GM15510 (cell line): ENCODE data around the gene SIGLEC10.

Experiments used
- POLR2A ChIP-seq: IDR thresholded peaks from 3 replicates; pipeline ENCODE4 v1.6.1; 2011; ENCODE audit warnings: borderline replicate concordance; ENCODE audit not compliant: insufficient read length; ENCODE audit errors: extremely low read depth

The SIGLEC10 gene

DNA sequence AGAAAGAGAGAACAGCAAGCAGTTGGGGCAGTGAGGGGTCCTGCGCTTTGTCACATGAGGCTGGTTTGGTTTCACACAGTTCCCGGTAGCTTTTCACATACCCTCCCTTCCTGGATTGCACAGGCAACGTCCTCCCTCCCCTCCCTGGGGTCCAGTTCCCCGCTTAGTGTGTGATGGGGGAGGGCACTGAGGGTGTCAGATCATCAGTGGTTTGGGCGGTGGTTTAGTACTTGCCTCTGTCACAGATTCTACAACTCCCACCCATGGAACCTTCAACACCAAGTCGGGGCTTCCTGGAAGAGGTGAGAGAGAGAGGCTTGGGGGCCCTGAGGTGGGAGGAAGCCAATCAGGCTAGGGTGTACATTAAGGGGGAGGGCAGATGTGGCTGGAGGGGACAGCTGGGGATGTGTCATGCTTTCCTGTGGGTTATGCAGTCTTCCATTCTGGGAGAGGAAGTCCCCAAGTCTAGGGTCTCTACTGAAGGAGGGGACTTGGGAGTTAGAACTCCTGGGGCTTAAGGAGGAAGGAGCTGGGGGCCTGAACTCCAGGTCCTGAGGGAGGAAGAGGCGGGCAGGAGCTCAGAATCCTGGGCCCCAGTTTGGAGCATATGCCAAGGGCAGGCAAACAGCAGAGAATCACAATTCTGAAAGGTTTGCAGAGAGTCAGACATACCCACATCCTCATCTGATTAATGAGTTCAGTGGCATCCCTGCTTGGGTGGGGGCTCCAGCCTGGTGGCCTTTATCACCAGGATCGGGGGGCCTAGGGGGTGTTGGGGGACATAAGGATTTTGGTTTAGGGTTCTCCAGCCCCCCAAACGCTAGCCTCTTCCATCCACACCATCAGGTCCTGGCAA, 44.6 kb downstream of the SIGLEC10 start, which contains the start of gene NKG7:
Gene NKG7, minus strand, starts transcription at position 6 of the 856 bp plus-strand sequence. CDS start 119 bp downstream, outside the sequence.
- no peak for TF ChIP-seq POLR2A

DNA sequence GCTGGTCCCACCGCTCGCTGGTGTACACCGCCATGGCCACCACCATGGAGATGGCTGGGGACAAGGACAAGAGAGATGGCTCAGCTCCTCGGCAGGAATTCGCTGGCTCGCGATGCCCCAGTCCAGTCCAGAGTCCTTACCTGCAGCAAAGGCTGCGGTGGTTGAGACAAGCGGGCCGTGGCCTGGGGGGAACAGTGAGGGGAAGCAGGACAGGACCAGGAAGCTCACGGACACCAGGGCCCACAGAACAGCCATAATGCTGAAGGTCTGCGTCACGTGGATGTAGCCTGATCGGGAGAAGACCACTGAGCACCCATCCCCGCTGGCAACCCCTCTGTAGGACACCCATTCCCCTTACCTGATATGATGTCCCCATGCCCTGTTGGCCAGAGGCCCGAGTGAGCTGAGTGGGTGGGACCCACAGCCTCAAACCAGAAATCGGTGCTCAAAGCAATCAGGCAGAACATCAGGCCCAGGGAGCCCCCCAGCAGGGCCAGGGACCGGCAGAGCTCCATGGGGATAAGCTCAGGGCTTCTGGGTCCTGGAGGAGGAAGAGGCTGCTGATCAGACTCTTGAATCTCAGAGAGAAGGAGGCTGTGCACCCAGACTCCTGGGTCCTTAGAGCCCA, 45.3 kb downstream of the SIGLEC10 start:
- no peak for TF ChIP-seq POLR2A

DNA sequence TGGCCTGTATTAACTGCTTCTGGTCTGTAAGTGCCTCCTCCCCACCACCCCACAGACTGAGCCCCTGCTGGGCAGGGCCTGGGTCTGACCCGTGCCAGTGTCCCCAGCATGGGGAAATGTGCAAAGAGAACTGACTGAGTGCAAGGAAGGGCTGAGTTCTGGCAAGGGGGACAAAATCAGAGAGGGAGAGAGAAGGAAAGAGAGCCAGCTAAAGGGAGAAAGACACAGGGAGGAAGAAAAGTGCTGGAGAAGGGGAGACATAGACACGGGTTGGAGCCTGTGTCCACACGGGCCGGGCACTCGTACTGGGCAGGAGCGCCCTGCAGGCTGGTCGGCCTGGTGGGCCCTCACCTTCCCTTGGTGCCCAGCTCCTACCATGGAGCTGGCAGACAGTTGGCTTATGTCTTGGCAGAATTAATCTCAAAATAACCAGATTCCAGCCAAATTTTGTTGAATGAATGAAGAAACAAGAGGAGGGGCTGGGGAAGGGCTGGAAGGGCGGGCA, 46.2 kb downstream of the SIGLEC10 start:
- no peak for TF ChIP-seq POLR2A

DNA sequence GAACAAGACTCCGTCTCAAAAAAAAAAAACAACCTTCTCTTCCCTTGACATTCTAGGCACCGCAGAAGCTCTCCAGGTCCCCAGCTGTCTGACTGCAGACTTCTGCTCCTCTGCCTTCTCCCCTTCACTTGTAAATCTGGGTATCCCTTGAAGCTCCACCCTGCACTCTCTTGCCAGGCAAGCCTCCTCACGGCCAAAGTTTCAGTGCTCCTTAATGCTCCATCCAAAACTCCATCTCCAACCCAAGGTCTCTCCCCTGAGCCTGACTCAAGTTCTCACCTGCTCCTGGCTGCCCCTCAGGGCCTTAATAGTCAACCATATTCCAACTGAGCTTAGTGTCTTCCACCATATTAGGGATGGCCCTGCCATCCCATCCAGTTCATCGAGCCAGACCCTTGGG, 47.2 kb downstream of the SIGLEC10 start:
- TF ChIP-seq POLR2A = no peak

DNA sequence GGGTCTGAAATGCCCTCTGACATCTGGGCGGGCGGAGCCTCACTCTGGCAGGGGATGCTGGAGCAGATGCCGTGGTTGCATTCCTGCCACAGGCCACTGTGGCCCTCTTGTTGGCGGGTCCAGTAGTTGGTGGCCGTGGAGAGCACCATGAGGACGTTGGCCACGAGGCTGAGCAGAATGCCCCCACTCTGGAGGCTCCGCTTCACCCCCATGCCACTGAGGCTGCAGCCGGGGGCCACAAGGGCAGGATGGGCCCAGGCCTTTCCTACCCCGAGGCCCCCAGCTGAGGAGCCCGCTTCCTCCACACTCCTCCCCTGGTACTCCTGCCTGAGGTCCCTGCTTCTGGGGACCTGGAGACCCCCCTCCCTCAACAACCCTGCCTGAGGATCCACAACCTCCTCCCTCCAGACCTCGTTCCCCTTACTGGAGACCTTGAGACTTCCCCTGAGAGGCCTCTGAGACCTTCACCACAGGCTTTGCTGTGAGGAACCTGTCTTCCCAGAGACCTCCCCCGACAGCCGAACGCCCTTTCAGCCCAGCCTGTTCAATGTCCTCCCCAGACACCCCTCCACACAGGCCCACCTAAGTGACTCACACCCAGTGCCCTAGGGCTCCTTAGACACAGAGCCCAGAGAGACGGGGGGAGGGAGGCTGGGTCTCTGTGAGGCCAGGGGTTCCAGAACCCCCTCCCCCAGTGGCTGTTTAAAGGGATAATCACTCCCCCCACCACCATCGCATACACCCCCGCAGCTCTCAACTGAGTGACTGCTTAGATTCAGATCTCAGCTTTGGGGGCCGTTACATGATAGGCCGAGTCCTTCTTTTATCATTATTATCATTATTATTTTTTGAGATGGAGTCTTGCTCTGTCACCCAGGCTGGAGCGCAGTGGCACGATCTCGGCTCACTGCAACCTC, 48.8 kb downstream of the SIGLEC10 start, which contains the start of gene CLDND2:
Gene CLDND2, minus strand, starts transcription at position 638 of the 917 bp plus-strand sequence. Its CDS starts 426 bp downstream, at position 212.
- no peak for TF ChIP-seq POLR2A

DNA sequence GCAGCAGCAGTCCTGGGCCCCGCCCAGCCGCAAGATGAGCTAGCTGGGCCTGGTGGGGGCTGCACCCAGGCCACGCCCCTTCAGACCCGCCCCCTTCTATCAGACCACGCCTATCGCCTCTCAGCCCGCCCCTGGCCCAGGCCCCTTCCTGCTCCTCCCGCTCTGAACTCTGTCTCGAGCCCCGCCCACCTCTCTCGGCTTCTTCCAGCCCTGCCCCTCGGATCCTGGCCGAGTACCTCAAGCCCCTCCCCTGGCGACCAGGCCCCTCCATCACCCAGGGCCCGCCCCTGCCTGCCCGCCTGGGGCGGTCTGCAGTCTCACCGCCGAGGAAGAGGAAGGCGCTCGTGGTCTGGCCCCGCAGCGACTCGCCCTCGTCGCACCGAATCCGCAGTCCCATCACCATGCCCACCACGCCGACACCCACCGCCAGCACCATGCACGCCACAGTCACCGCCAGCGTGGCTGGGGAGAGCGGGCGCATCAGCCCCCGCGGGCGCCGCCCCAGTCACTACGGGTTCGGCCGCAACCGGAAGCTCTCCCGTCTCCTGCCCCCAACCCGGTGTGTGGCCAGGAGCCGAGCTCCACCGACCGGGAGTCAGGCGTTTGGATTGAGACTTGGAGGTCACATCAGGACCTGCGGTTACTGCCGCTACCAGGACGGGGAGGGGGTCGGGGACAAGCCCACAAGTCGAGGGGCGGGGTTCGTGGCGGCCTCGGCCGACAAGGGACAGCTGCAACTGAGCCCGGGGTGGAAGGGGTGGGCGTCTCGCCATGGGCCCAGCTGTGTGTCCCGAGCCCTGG, 49.7 kb downstream of the SIGLEC10 start:
- peak; percentile 76 for TF ChIP-seq POLR2A

DNA sequence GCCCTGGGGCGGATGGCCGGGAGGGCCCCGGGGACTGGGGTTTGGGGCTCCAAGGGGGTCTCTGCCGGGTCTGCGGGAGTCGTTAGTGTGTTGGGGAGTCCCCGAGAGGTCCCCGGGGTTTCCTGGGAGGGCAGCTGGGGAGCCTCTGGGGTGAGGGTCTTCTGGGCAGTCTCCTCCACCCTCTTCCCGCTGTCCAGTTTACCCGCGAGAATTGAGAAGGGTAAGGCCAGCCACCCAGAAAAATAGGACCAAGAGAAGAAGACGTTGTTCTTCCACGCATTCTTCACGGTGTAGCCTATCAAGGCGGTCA, 50.2 kb downstream of the SIGLEC10 start:
- TF ChIP-seq POLR2A = no peak

DNA sequence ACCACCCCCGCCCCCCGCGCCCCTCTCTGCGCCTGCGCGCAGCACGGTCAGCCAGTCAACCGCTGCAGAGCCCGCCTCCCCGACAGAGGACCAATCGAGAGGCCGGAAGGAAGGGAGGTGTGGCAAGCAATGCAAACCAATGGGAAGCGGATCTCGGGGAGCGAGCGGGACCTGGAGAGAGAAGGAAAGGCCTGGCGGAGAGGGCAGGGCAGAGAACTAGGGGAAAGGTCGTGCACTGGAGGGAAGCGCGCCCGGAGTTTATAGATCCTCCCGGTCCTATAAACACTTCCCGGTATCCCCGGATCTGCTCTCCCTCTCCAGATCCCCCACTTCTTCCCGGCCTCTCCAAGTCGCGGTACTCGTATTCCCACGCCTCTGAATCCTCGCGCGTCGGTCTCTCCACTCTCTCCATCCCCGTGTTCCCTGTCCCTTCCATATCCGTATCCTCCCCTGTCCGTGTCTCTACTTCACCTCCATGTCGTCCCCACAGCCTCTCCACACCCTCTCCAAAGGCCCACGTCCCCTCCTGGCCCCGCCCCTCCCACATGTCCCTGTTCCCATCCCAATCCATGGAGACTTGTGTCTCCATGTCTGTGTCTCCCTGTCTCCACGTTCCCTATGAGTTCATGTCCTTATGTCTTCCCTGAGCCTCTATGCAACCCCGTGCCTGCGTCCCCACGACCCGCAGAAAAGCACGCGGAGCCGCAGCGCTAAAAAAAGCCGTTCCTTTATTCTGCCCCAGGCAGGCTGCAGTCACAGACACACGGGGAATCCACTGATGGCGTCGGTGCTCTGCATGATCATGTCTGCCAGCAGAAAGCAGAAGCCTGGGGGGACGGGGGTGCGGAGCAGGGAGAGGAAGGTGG, 50.8 kb downstream of the SIGLEC10 start:
- TF ChIP-seq POLR2A = peak; percentile 72

DNA sequence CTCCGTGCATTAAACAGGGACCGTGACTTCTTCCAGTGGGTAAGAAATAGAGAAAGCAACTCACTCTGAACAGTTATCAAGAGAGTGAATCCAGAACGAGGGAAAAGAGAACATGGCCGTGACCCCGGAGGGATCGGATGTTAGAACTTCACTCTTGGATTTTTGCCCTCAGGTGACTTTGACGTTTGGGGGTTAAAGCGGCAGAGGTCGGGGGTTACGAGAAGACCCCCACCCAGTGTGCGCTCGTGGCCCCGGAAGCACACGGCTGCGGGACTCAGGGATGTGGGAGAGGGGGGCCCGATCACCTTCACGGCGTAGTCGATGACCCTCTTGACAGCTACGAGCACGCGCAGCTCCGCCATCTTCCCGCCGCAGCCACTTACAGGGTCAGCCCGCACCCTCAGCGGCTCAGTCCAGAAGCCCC, 51.5 kb downstream of the SIGLEC10 start, which contains the start of gene ETFB:
Gene ETFB, minus strand, starts transcription at position 424 of the 424 bp plus-strand sequence. Its CDS starts 62 bp downstream, at position 362.
- TF ChIP-seq POLR2A = peak; percentile 62

DNA sequence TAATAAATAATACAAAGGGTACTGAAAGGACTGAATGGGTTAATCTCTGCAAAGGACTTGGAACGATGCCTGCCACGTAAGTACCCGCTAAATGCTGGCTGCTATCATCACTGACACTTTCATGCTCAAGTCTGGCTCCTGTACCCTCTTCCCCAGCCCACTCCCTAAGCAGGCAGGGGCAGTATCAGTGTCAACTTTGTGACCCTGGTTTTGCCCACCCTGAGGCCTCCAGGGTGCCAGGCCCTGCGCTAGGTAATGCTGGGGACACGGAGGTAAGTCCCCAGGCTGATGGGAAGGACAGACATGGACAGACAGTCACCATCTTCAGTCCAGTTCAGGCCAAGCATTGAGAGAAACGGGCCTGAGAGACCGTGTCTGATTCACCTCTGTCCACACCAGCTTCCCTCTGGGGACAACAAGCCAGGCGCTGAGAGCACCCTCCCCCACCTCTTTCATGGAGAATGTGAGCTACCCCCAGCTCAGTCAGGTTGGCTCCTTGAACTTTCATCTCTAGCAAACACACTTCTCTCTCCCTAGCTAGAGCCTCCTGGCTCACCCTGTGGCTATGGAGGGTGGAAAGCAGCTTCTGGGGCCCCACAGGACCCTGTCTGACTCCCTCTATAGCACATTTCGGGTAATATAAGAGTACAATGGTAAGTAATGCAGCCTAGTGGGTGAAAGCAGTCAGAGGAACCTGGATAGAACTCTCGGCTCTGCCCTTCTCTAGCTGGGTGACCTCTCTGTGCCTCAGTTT, 52.1 kb downstream of the SIGLEC10 start:
- TF ChIP-seq POLR2A = no peak

DNA sequence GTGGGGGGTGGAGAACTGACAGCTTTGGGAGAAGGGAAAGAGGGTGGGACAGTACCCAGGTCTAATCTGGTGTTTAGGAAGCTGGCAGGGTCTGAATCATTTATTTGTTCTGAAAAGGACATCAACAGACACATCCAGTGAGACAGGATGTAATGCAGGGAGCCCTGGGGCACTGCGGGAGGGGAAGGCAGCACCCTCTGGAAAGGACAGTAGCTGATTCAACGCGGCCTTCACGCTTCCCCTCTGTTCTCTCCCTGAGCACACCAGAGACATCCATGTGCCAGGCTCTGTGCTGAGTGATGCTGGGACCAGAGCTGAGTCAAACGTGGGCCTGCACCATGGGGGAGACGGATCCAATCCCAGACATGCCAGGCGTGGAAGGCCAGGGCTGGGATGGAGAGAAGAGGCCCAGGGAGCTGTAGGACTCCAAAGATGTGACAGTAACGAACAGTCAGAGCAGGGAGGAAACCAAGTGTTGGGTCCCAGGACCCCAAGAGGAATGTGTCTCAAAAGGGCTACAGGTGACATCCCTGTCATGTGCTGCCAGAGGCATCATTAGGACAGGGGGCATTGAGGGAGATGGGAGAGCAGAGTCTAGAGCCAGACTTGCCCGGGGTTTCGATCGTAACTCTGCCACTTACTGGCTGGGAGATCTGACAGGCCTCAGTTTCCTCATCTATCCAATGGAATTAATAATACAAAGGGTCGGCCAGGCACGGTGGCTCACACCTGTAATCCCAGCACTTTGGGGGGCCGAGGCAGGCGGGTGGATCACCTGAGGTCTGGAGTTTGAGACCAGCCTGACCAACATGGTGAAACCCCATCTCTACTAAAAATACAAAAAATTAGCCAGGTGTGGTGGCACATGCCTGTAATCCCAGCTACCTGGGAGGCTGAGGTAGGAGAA, 53.0 kb downstream of the SIGLEC10 start:
- TF ChIP-seq POLR2A = no peak
